ENCODE results near the gene IL17RC. TPM values are rescaled to one million over a fixed set of nuclear protein-coding genes. Genes with fewer than 3 reads are reported as not detected.
"Not testable (repeated sequence)": the region's sequence is repeated elsewhere in the genome, so short reads cannot be mapped to it uniquely, and the experiment has no call there.

IL17RC gene
- total RNA-seq, 1 donor from 2014 or later: 35.0 TPM

DNA sequence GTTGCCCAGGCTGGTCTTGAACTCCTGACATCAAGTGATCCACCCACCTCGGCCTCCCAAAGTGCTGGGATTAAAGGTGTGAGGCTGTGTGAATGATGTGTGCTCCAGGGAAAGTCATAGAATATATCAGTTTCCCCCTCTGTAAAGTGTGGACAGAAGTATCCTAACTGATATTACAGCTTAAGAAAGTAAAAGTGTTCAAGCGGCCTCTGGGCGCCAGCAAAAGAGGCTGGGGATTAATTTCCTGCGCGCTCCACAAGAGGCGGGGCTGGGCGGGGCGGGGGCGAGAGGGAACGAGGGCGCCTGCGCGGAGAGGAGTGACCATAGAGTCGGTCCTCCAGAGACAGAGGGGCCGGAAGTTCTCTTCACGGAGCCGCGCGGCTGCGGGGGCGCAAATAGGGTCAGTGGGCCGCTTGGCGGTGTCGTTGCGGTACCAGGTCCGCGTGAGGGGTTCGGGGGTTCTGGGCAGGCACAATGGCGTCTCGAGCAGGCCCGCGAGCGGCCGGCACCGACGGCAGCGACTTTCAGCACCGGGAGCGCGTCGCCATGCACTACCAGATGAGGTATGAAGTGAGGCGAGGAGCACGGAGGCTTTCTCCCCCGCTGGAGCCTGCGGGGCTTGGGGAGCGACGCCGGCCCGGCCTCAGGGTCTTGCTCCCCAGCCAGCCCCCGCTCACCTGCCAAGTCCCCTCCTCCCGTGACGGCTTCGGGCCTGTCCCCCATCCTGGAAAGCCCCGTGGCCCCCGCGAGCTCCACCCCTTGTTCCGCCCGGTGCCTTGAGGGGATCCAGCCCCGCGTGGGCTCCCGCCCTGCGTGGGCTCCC, 26.4 kb upstream of the IL17RC start, which contains the start of gene JAGN1:
Gene JAGN1, plus strand, starts transcription at position 362 of the 823 bp plus-strand sequence. Its CDS starts 113 bp downstream, at position 475.
- H3K27me3 ChIP-seq (ENCODE audit: low read depth): no peaks in the 10 kb centered on the region
- intact Hi-C loops (cut with micrococcal nuclease): no loop called here
- peak; percentile 92 for DNase-seq
- peaks cover 33% of the 10 kb centered on the region for H3K4me1 ChIP-seq
- peak within 1 kb of the TSS; percentile 93 for H3K4me3 ChIP-seq
- H3K9me3 ChIP-seq (replicated peaks): no peaks in the 10 kb centered on the region
- H3K27ac ChIP-seq (replicated peaks): peak within 1 kb of the TSS; percentile 96
- TF ChIP-seq, protein P1, sequence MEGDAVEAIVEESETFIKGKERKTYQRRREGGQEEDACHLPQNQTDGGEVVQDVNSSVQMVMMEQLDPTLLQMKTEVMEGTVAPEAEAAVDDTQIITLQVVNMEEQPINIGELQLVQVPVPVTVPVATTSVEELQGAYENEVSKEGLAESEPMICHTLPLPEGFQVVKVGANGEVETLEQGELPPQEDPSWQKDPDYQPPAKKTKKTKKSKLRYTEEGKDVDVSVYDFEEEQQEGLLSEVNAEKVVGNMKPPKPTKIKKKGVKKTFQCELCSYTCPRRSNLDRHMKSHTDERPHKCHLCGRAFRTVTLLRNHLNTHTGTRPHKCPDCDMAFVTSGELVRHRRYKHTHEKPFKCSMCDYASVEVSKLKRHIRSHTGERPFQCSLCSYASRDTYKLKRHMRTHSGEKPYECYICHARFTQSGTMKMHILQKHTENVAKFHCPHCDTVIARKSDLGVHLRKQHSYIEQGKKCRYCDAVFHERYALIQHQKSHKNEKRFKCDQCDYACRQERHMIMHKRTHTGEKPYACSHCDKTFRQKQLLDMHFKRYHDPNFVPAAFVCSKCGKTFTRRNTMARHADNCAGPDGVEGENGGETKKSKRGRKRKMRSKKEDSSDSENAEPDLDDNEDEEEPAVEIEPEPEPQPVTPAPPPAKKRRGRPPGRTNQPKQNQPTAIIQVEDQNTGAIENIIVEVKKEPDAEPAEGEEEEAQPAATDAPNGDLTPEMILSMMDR (IDR thresholded peaks at IDR 0.05; ENCODE audit: borderline replicate concordance): peak; percentile 30
- peaks cover 14% of the 10 kb centered on the region for H3K36me3 ChIP-seq

DNA sequence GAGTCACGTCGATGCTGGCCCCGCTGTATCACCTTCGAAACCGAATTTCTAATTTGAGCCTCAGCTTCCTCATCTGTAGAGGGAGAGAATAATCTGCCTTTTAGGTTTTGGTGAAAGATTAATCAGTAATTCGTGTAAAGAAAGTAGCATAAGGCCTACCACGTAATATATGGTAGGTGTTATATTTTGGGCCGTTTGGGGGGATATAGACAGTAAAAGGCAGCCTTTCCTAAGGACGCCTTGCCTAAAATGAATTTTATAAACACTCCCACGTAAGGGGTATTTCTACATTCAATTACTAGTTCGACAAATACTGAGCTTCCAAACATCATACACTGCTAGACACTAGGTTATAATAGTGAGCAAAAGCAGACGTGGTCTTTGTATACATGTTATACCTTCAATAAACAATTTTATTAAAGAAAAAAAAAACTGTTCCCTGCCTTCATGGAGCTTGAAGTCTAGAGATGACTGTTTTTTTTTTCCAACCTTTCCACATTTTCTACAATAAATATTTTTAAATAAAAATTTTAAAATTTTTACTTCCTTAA, 25.8 kb upstream of the IL17RC start:
- Histone ChIP-seq H3K36me3 (peaks cover 14% of the 10 kb centered on the region), H3K27ac (replicated peaks) (peak overlapping the region; percentile 96), H3K27me3 (ENCODE audit: low read depth) (no peaks in the 10 kb centered on the region), H3K4me1 (peaks cover 33% of the 10 kb centered on the region), H3K4me3 (peak overlapping the region; percentile 93), H3K9me3 (replicated peaks) (no peaks in the 10 kb centered on the region)
- TF ChIP-seq, protein P1 (IDR thresholded peaks at IDR 0.05; ENCODE audit: borderline replicate concordance): no peak
- intact Hi-C loops (cut with micrococcal nuclease): no loop called here
- no peak for DNase-seq

DNA sequence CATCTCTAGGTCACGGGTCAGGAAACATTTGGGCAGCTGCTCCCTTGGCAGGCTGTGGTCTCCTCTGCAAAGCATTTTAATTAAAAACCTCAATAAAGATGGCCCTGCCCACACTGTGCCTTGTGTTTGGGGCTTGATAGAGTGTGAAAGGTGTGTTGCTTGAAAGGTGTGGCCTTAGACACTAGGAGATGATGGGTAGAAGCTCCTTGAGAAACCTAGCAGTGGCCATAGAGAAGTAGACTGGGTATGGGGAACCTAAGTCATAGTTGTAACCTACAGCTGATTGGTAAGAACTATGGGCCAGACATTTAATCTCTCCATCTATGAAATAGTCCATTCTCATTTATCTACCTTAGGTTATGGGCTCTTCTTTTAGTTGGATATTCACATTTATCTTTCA, 23.2 kb upstream of the IL17RC start:
- intact Hi-C loops (cut with micrococcal nuclease): no loop called here
- TF ChIP-seq, protein P1 (IDR thresholded peaks at IDR 0.05; ENCODE audit: borderline replicate concordance): no peak

DNA sequence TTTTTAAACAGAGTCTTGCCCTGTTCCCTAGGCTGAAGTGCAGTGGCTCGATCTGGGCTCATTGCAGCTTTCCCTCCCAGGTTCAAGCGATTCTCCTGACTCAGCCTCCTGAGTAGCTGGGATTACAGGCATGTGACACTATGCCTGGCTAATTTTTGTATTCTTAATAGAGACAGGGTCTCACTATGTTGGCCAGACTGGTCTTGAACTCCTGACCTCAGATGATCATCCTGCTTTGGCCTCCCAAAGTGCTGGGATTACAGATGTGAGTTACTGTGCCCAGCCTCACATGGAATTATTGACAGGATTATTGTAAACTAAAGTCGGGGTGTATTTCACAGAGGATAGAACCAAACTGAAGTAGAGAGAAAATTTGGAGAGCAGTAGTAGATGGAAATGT, 21.2 kb upstream of the IL17RC start:
- H3K9me3 ChIP-seq (replicated peaks); H3K4me3 ChIP-seq; H3K27ac ChIP-seq (replicated peaks); DNase-seq; H3K27me3 ChIP-seq (ENCODE audit: low read depth); intact Hi-C loops (cut with micrococcal nuclease): not testable (repeated sequence)
- Histone ChIP-seq H3K4me1 (peaks cover 25% of the 10 kb centered on the region), H3K36me3 (peaks cover 14% of the 10 kb centered on the region)

More for the DNA sequence above, 23.2 kb upstream of the IL17RC start:
- Histone ChIP-seq H3K4me3 (no peak overlapping the region), H3K36me3 (peaks cover 14% of the 10 kb centered on the region), H3K9me3 (replicated peaks) (no peaks in the 10 kb centered on the region), H3K27me3 (ENCODE audit: low read depth) (no peaks in the 10 kb centered on the region), H3K27ac (replicated peaks) (no peak overlapping the region), H3K4me1 (peaks cover 33% of the 10 kb centered on the region)
- no peak for DNase-seq

DNA sequence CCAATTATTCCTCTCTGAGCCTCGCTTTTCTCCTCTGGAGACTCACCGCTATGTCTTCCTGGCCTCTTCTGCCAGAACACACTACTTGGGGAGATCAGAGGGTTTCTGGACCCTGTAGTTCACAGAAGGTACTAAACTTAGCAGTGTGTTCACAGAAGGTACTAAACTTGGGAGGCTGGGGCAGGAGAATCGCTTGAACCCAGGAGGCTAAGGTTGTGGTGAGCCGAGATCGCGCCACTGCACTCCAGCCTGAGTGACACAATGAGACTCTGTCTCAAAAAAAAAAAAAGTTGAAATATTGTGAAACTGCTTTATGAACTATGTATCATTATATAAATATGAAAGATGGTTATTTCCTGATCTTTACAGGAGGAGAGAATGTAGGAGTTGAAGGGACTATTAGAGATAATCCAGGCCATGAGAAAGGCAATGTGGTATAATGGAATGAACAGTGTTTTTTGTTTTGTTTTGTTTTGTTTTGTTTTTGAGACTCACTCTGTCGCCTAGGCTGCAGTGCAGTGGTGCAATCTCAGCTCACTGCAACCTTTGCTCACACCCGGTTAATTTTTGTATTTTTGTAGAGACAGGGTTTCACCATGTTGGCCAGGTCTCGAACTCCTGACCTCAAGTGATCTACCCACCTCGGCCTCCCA, 20.0 kb upstream of the IL17RC start:
- intact Hi-C loops (cut with micrococcal nuclease); H3K9me3 ChIP-seq (replicated peaks); H3K27ac ChIP-seq (replicated peaks); DNase-seq; H3K4me3 ChIP-seq; H3K27me3 ChIP-seq (ENCODE audit: low read depth): not testable (repeated sequence)
- peaks cover 13% of the 10 kb centered on the region for H3K4me1 ChIP-seq
- H3K36me3 ChIP-seq: peaks cover 14% of the 10 kb centered on the region

DNA sequence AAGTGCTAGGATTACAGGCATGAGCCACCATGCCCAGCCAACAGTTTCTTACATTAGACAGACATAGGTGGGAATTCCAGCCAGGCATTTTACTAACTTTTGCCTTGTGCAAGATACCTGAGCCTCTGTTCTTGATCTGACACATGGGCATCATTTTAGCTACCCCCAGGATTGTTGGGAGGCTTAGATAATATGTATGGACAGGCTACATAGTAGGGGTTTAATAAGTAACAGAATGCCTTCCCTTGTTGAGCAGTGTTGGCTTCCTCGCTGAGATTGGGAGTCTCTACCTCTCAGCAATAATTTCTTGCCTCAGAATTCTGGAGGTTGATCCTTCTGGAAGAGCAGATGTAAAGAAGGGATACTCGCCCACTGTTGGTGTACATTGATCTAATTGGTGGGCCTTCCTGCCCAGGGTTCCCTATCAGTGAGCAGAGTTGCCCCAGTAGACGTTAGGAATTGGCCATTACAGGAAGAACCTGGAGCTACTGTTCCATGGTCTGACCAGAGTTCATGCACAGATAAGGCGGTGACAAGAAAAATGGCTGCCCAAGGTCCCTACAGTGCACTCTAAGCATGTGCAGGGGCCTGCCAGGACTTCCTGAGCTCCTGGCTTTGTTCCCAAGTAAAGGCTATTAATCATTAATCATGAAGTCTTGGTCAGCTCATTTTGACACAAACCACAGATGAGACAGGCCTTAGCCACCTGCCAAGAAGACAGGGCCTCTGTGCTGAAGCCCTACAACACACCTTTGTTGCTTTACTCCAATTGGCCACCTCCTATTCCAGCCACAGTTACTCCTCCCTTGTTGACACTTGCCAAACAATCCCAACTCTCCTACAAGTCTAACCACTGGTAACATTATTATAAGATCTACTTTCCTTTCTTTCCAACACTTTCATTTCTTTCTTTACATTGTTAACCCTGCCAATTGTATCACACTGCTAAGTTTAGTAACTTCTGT, 19.2 kb upstream of the IL17RC start:
- no peak overlapping the region for H3K27ac ChIP-seq (replicated peaks)
- H3K9me3 ChIP-seq (replicated peaks): no peaks in the 10 kb centered on the region
- peaks cover 15% of the 10 kb centered on the region for H3K4me1 ChIP-seq
- intact Hi-C loops (cut with micrococcal nuclease): no loop called here
- H3K27me3 ChIP-seq (ENCODE audit: low read depth): no peaks in the 10 kb centered on the region
- TF ChIP-seq, protein P1 (IDR thresholded peaks at IDR 0.05; ENCODE audit: borderline replicate concordance): no peak
- H3K4me3 ChIP-seq: no peak overlapping the region
- H3K36me3 ChIP-seq: peaks cover 11% of the 10 kb centered on the region
- no peak for DNase-seq
